H9 (cell line): ENCODE data around the gene PITRM1. TPM values are rescaled to one million over a fixed set of nuclear protein-coding genes. Genes with fewer than 3 reads are reported as not detected.

Experiments
- DNase-seq: peaks from one replicate; pipeline ENCODE4 v3.0.0-alpha.2; 2017
- H2AFZ ChIP-seq: one replicate; pipeline ENCODE4 v1.6.1; 2013; ENCODE audit warnings: mild to moderate bottlenecking, low read length, control low read depth, moderate library complexity
- H2AK5ac ChIP-seq: 2 replicates; pipeline ENCODE4 v1.6.1; 2013; ENCODE audit warnings: low read length, control low read depth, mixed read lengths; ENCODE audit not compliant: insufficient read length
- H2BK120ac ChIP-seq: one replicate; pipeline ENCODE4 v1.6.1; 2013; ENCODE audit warnings: low read depth, mild to moderate bottlenecking, low read length, control low read depth, inconsistent platforms; ENCODE audit not compliant: poor library complexity, severe bottlenecking
- H2BK12ac ChIP-seq: 2 replicates; pipeline ENCODE4 v1.6.1; 2013; ENCODE audit warnings: low read length, control low read depth, mixed read lengths, low read depth; ENCODE audit not compliant: insufficient read length
- H2BK15ac ChIP-seq: 2 replicates; pipeline ENCODE4 v1.6.1; 2013; ENCODE audit warnings: low read depth, low read length, control low read depth
- H2BK20ac ChIP-seq: one replicate; pipeline ENCODE4 v1.6.1; 2013; ENCODE audit warnings: low read depth, mild to moderate bottlenecking, low read length, control low read depth, inconsistent platforms; ENCODE audit not compliant: poor library complexity, severe bottlenecking
- H2BK5ac ChIP-seq: 2 replicates; pipeline ENCODE4 v1.6.1; 2013; ENCODE audit warnings: low read length, control low read depth, mixed read lengths; ENCODE audit not compliant: insufficient read length
- H3K14ac ChIP-seq: 2 replicates; pipeline ENCODE4 v1.6.1; 2013; ENCODE audit warnings: low read length, control low read depth; ENCODE audit not compliant: insufficient read depth
- H3K18ac ChIP-seq: 2 replicates; pipeline ENCODE4 v1.6.1; 2013; ENCODE audit warnings: low read depth, mild to moderate bottlenecking, mixed read lengths, low read length, control low read depth; ENCODE audit not compliant: insufficient read length
- H3K23ac ChIP-seq: 2 replicates; pipeline ENCODE4 v1.6.1; 2013; ENCODE audit warnings: low read length, control low read depth, mixed read lengths, low read depth; ENCODE audit not compliant: insufficient read length
- H3K23me2 ChIP-seq: 2 replicates; pipeline ENCODE4 v1.6.1; 2013; ENCODE audit warnings: low read depth, mild to moderate bottlenecking, mixed read lengths, low read length, control low read depth; ENCODE audit not compliant: insufficient read length, poor library complexity, severe bottlenecking
- H3K27ac ChIP-seq: 2 replicates; pipeline ENCODE4 v1.5.1; 2013; ENCODE audit warnings: low read length, control low read depth, mixed read lengths, low read depth; ENCODE audit not compliant: insufficient read length
- H3K27me3 ChIP-seq: 2 replicates; pipeline ENCODE4 v1.6.1; 2013; ENCODE audit warnings: low read length, control low read depth, inconsistent platforms; ENCODE audit not compliant: insufficient read depth
- H3K4ac ChIP-seq: 2 replicates; pipeline ENCODE4 v1.6.1; 2013; ENCODE audit warnings: low read depth, mild to moderate bottlenecking, control low read depth, inconsistent platforms, low read length, moderate library complexity
- H3K4me1 ChIP-seq: 2 replicates; pipeline ENCODE4 v1.6.1; 2013; ENCODE audit warnings: low read length, control low read depth, inconsistent platforms; ENCODE audit not compliant: insufficient read depth
- H3K4me2 ChIP-seq: 2 replicates; pipeline ENCODE4 v1.6.1; 2013; ENCODE audit warnings: low read length, control low read depth, mixed read lengths; ENCODE audit not compliant: insufficient read length, insufficient read depth
- H3K56ac ChIP-seq: 2 replicates; pipeline ENCODE4 v1.6.1; 2013; ENCODE audit warnings: low read depth, mild to moderate bottlenecking, mixed read lengths, low read length, control low read depth; ENCODE audit not compliant: insufficient read length
- H3K79me1 ChIP-seq: 2 replicates; pipeline ENCODE4 v1.6.1; 2013; ENCODE audit warnings: low read depth, mild to moderate bottlenecking, moderate library complexity, low read length, control low read depth, inconsistent platforms; ENCODE audit not compliant: insufficient read depth, poor library complexity, severe bottlenecking
- H3K79me2 ChIP-seq: 2 replicates; pipeline ENCODE4 v1.6.1; 2013; ENCODE audit warnings: low read length, control low read depth, inconsistent platforms; ENCODE audit not compliant: insufficient read depth
- H3K9ac ChIP-seq: 2 replicates; pipeline ENCODE4 v1.6.1; 2013; ENCODE audit warnings: low read length, control low read depth, mixed read lengths; ENCODE audit not compliant: insufficient read length; ENCODE audit errors: extremely low read depth
- H3K9me3 ChIP-seq: one replicate; pipeline ENCODE4 v1.6.1; 2013; ENCODE audit warnings: low read depth, low read length, inconsistent platforms; ENCODE audit not compliant: control insufficient read depth
- H3T11ph ChIP-seq: one replicate; pipeline ENCODE4 v1.6.1; 2013; ENCODE audit warnings: mild to moderate bottlenecking, low read length, control low read depth, inconsistent platforms
- H4K20me1 ChIP-seq: one replicate; pipeline ENCODE4 v1.6.1; 2013; ENCODE audit not compliant: control insufficient read depth, insufficient read length, insufficient read depth
- H4K5ac ChIP-seq: 2 replicates; pipeline ENCODE4 v1.6.1; 2013; ENCODE audit warnings: low read depth, mild to moderate bottlenecking, mixed read lengths, low read length, control low read depth; ENCODE audit not compliant: insufficient read length
- H4K8ac ChIP-seq: replicated peaks from 2 replicates; pipeline ENCODE4 v1.6.1; 2013; ENCODE audit warnings: low read length, control low read depth, mixed read lengths, low read depth; ENCODE audit not compliant: insufficient read length
- H4K91ac ChIP-seq: 2 replicates; pipeline ENCODE4 v1.6.1; 2013; ENCODE audit warnings: low read depth, mild to moderate bottlenecking, moderate library complexity, mixed read lengths, low read length, control low read depth; ENCODE audit not compliant: insufficient read length
- H3K27ac Mint-ChIP-seq, 3 experiments: 2 replicates in 2 of 3; 3 replicates in 1 of 3; pipeline ENCODE4 v1.8.0; 2020 to 2021; ENCODE audit warnings: mixed read lengths in 3 of 3, mild to moderate bottlenecking in 1 of 3, moderate library complexity in 1 of 3
- H3K27me3 Mint-ChIP-seq: 2 replicates; pipeline ENCODE4 v1.8.0; 2021; ENCODE audit warnings: low read depth, mild to moderate bottlenecking, moderate library complexity, mixed read lengths
- H3K36me3 Mint-ChIP-seq, 3 experiments: 2 replicates in 2 of 3; 3 replicates in 1 of 3; pipeline ENCODE4 v1.8.0; 2020 to 2021; ENCODE audit warnings: low read depth in 3 of 3, mixed read lengths in 3 of 3; ENCODE audit not compliant: insufficient read depth in 1 of 3
- H3K4me1 Mint-ChIP-seq, 2 experiments: 2 replicates each; pipeline ENCODE4 v1.8.0; 2020; ENCODE audit warnings: mixed read lengths in 2 of 2
- H3K4me3 Mint-ChIP-seq, 2 experiments: 2 replicates in 1 of 2; 3 replicates in 1 of 2; pipeline ENCODE4 v1.8.0; 2020 to 2021; ENCODE audit warnings: mild to moderate bottlenecking in 2 of 2, mixed read lengths in 2 of 2, moderate library complexity in 1 of 2
- H3K9me3 Mint-ChIP-seq, 2 experiments: 2 replicates in 1 of 2; 3 replicates in 1 of 2; pipeline ENCODE4 v1.8.0; 2020; ENCODE audit warnings: mild to moderate bottlenecking in 2 of 2, mixed read lengths in 2 of 2, moderate library complexity in 1 of 2
- CTCF ChIP-seq: fragments of 200-600 bp; sonication (generic); conservative IDR thresholded peaks from 3 replicates; pipeline ENCODE4 v1.8.0; 2021; ENCODE audit warnings: antibody characterized with exemption, mild to moderate bottlenecking
- WGBS: extraction: QIAGEN DNeasy Blood & Tissue Kit; methylation state at CpG from one replicate; pipeline ENCODE4 v1.1.7; 2013; ENCODE audit warnings: missing lambda C conversion rate, low lambda C conversion rate, mixed read lengths; ENCODE audit not compliant: insufficient read length; ENCODE audit errors: extremely low coverage; 5-methylcytosine and 5-hydroxymethylcytosine counted together
- total RNA-seq: library from RNA; stranded (reverse); gene quantifications from 2 replicates; pipeline ENCODE4 v1.2.1, GENCODE V29; 2021

Gene PITRM1
- total RNA-seq, 1 experiment from 2014 or later = 27.8 TPM

- no peak overlapping the region for H2BK120ac ChIP-seq
- no peaks in the 10 kb centered on the region for H3K9me3 ChIP-seq
- Mint-ChIP-seq H3K4me1 (no peaks in the 10 kb centered on the region), H3K9me3 (no peaks in the 10 kb centered on the region), H3K36me3 (peaks cover 19 to 90% (median 90%) of the 10 kb centered on the region in 3 experiments; a peak in 6 of 7 replicates), H3K27ac (peak overlapping the region in 1 of 3 experiments; percentile 56; a peak in 1 of 7 replicates), H3K4me3 (no peak overlapping the region), H3K27me3 (no peaks in the 10 kb centered on the region)
- H2AK5ac ChIP-seq = no peak overlapping the region
- H3K18ac ChIP-seq = no peak overlapping the region
- H3K27me3 ChIP-seq = no peaks in the 10 kb centered on the region
- H4K20me1 ChIP-seq = no peaks in the 10 kb centered on the region
- H3K4me2 ChIP-seq = no peak overlapping the region
- no peak overlapping the region for H3K4ac ChIP-seq
- no peak overlapping the region for H2BK15ac ChIP-seq
- no peak for DNase-seq
- no peak overlapping the region for H2AFZ ChIP-seq
- H3K79me2 ChIP-seq = no peaks in the 10 kb centered on the region
- no peak overlapping the region for H4K5ac ChIP-seq
- TF ChIP-seq CTCF = no peak
- H3T11ph ChIP-seq = no peak overlapping the region
- H3K14ac ChIP-seq = no peak overlapping the region
- no peak overlapping the region for H2BK12ac ChIP-seq
- H3K79me1 ChIP-seq = no peaks in the 10 kb centered on the region
- H4K91ac ChIP-seq = no peak overlapping the region
- H3K56ac ChIP-seq = no peak overlapping the region
- H3K9ac ChIP-seq = no peak overlapping the region
- no peak overlapping the region for H2BK5ac ChIP-seq
- H2BK20ac ChIP-seq = no peak overlapping the region
- no CpG with 5 or more reads among the region's 10 CpGs for WGBS
- no peaks in the 10 kb centered on the region for H3K23me2 ChIP-seq
- no peaks in the 10 kb centered on the region for H3K4me1 ChIP-seq
- H4K8ac ChIP-seq = no peak overlapping the region
- no peak overlapping the region for H3K23ac ChIP-seq
- no peak overlapping the region for H3K27ac ChIP-seq
Measured at GRCh38 chr10:3139216-3139910, 33.2 kb downstream of the PITRM1 start.
